IPS DF 4.7 (cell line): ENCODE measurements around the gene PTPN6.

Experiments used
- DNase-seq: peaks from one replicate; pipeline ENCODE4 v3.0.0-alpha.2; 2013; ENCODE audit warnings: low spot score; ENCODE audit errors: extremely low read depth

PTPN6 gene

DNA sequence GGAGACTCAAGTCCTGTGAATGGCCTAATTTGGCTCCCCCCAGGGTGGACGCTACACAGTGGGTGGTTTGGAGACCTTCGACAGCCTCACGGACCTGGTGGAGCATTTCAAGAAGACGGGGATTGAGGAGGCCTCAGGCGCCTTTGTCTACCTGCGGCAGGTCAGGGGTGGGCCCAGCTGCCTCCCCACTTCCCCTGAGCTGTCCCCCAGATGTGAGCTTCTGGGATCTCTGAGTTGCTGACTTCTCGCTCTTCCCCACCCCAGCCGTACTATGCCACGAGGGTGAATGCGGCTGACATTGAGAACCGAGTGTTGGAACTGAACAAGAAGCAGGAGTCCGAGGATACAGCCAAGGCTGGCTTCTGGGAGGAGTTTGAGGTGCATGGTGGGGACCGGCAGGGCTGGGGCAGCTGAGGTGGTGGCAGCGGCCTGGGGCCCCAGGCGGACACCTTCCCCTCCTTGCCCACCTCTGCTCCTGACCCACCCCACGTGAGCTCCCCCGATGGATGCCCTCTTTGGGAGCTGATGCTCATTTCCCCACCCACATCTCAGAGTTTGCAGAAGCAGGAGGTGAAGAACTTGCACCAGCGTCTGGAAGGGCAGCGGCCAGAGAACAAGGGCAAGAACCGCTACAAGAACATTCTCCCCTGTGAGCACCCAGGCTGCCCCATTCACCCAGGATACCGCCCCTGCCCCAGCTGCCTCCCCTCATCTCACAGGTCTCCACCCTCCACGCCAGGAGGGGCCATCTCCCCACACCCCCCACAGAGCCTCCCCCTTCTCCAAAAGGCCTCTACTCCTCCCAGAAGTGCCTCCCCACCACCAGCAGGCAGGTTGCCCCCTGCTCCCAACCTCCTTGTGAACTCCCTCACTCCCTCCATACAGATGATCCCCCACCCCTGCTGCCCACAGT lies 4.2 kb downstream of the PTPN6 start:
- DNase-seq: no peak

DNA sequence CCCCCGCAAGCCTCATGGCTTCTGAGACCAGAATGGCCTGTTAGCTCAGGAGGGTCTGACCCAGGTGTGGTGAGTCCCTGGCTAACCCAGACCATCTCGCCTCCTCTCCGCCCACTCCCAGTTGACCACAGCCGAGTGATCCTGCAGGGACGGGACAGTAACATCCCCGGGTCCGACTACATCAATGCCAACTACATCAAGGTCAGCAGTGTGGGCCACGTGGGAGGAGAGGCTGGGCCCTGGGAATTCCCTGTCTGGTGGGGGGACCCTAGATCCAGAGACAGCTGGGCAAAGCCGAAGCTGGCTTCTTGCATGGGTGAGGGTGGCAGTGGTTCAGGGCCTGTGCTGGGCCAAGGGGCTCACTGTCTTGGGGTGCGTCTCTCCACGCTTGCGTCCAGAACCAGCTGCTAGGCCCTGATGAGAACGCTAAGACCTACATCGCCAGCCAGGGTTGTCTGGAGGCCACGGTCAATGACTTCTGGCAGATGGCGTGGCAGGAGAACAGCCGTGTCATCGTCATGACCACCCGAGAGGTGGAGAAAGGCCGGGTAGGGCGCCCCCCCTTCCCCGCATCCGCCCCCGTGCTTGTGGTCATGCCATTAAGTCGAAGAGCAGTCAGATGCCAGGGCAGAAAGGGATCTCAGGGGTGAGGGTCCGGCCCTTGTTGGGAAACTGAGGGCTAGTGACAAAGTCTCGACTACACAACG lies 5.0 kb downstream of the PTPN6 start:
- DNase-seq: no peak

DNA sequence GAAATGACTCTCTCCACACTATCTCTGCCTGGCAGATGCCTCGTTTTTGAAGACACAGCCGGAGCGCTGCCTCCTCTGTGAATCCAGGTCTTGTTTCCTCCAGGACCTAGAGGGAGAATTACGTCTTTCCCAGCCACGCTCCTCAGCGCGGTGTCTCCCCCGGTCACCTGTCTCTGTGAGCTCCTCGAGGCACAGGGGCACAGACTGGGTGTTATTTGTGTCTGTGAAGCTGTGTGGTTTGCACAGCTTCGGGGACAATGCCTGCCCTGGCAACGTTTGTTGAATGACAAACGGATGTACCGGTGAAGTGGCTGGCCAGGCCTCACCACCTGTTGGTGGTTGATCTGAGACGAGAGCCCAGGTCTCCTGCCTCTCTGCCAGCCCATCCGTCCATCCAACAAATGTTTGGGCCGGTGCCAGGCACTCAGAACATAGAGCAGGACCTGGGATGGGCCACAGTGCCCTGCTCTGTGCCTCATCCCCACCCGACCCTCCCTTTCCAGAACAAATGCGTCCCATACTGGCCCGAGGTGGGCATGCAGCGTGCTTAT lies 6.1 kb downstream of the PTPN6 start:
- DNase-seq: no peak

DNA sequence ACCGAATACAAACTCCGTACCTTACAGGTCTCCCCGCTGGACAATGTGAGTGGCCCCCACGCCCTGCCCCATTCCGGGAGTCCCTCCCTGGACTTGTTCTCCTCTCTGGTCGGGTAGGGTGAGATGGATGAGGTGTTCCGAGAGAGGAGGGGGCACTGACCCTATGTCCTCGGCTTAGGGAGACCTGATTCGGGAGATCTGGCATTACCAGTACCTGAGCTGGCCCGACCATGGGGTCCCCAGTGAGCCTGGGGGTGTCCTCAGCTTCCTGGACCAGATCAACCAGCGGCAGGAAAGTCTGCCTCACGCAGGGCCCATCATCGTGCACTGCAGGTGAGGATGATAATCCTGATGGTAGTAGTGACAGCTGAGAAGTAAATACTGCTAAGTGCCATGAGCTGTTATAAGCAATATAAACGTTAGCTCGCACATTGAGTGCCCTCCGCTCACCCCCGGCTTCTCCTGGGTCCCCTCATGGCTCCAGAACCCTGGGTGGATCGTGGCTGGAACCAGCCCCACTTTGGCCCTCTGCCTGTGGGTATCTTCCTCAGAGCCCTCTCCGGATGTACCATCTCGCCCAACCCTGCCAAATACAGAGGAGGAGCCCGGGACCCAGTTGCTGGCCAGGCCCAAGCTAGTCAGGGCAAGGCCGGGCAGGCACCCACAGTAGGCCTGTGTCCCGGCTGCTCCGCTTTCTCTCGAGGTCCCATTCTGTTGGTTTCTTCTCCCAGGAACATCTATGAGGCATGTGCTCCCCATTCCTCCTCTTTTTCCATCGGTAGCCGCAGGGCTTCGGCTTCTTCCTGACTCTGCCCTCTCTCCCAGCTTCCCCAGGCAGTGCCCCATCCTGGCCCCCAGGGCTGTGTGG lies 6.8 kb downstream of the PTPN6 start:
- no peak for DNase-seq

DNA sequence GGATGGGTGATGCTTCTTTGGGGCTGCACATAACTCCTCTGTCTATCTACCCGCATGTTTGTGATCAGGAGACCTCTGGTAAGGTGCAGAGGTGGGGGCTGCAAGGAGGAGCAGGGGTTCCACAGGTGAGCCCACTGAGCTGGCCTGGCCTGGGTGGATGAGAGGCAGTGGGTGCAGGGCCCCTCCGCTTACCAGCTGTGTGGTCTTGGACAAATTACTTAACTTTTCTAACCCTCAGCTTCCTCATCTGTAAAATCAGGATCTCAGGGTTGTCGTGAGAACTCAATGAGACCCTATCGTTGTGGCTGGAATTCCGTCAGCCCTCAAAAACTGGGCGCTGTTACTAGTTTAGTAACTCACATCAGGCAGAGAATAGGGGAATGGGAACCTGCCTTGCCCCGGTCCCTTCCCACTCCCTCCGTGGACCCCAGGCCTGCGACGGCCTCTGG lies 7.5 kb downstream of the PTPN6 start:
- no peak for DNase-seq

GRCh38 chr12:6959058-6959804 lies 8.1 kb downstream of the PTPN6 start:
- no peak for DNase-seq

DNA sequence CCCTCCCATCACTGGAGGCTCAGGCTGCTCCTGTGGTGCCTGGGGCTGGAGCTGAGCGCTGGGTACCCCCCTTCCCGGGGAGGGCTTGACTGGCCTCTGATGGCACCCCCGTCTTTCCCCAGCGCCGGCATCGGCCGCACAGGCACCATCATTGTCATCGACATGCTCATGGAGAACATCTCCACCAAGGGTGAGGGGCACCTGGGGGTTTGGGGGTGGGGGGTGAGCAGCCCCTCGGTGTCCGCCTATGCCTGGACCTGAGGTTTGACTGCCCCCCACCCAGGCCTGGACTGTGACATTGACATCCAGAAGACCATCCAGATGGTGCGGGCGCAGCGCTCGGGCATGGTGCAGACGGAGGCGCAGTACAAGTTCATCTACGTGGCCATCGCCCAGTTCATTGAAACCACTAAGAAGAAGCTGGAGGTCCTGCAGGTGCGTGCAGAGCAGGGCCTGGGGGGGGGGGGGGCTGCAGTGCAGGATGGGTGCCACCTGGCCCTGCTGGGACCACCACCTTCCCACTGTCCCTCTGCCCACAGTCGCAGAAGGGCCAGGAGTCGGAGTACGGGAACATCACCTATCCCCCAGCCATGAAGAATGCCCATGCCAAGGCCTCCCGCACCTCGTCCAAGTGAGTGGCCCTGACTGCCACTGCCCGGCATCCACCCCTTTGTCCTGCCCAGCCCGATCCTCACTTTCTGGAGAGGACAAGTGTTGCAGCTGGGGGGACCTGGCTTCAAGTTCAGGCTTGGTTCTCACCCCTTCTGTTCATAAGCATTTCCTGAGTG lies 8.8 kb downstream of the PTPN6 start:
- no peak for DNase-seq

DNA sequence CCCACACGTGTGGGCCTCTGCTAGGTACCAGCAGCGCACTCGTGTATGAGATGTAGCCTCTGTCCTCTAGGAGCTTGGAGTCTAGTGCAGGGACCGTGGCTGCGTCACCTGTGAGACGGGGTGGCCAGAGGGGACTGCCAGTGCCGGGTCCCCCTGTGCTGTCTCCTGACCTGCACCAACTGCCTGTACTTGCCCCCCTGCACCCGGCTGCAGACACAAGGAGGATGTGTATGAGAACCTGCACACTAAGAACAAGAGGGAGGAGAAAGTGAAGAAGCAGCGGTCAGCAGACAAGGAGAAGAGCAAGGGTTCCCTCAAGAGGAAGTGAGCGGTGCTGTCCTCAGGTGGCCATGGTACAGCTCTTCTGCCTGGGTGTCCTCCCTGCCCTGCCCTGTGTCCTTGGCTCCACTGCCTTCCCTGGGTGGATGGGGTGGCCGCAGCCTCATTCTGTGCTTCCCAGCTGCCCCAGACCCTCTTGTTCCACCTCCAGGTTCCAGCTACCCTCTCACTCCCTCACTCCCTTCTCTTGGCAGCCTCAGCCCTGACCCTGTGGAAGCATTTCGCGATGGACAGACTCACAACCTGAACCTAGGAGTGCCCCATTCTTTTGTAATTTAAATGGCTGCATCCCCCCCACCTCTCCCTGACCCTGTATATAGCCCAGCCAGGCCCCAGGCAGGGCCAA lies 9.6 kb downstream of the PTPN6 start:
- DNase-seq: no peak

DNA sequence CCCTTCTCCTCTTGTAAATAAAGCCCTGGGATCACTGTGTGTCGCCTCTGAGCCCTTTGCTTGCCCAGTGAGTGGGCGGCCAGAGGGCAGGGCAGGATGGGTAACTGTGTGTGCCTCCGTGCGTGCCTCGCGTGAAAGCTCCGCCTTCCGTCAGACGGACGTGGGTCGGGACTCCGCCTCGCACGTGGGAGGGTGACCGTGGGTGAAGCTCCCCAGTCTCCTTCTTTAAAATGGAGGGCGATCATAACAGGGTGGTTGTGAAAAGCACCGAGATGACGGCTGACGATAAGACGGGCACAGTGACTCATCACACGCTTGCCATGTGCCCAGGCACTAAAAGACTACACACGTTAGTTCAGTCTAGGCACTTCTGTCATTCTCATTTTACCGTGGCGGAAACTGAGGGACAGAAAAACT lies 10.1 kb downstream of the PTPN6 start:
- no peak for DNase-seq

DNA sequence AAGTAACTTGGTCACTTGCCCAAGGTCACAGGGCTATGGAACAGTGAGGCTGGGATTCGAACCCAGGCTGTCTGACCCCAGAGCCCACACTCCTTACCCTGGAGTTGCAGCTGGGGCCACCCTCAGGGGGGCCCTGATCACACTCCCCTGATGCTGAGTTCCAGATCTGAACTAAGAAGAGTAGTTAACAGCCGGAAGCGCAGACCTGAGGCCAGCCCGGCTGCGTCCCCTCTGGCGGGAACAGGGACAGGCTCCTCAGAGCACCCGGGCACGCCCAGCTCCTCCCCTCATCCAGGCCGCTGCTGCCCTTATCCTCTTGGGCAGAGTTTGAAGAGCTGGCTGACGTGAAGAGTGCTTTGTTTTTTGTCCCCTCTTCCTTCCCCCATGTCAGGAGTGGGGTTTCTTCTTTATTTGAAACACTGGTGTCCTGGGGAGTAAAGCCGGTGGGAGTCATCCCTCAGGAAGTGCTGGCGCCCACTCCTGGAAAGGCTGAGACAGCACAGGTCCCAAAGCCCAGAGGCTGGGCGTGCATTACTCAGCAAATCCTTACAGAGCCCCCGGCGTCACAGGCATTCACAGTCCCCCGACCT lies 10.6 kb downstream of the PTPN6 start:
- DNase-seq: peak; percentile 58

GRCh38 chr12:6962285-6963015 lies 11.3 kb downstream of the PTPN6 start:
- no peak for DNase-seq

- DNase-seq: no peak
These were observed 12.0 kb downstream of the PTPN6 start for GRCh38 chr12:6963016-6963731.

DNA sequence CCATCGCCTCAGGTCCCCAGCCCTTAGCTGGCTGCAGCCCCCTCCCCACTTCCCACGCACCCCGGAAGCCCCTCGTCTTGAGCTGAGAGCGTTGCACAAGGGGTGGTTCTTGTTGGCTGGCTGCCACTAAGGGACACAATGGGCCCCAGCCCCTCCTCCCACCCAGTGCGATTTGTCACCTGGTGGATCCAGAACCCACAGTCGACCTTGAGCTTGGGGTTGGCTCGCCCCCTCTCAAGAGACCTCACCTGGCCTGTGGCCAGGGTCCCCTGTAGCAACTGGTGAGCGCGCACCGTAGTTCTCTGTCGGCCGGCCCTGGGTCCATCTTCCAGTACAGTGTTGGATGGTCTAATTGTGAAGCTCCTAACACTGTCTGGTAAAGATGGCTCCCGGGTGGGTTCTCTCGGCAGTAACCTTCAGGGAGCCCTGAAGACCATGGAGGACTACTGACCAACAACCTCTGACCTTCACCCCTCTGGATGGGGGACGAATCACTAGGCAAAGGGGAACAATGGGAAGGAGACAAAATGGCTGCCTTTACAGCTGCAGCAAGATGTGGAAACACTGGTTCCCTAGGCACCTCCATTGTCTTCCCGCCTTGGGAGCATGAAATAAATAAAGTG lies 12.7 kb downstream of the PTPN6 start:
- no peak for DNase-seq

- no peak for DNase-seq
These were observed 13.5 kb downstream of the PTPN6 start for GRCh38 chr12:6964605-6965025.

GRCh38 chr12:6965026-6965661 lies 14.0 kb downstream of the PTPN6 start:
- no peak for DNase-seq

- no peak for DNase-seq
These were observed 14.6 kb downstream of the PTPN6 start for GRCh38 chr12:6965714-6966113.

DNA sequence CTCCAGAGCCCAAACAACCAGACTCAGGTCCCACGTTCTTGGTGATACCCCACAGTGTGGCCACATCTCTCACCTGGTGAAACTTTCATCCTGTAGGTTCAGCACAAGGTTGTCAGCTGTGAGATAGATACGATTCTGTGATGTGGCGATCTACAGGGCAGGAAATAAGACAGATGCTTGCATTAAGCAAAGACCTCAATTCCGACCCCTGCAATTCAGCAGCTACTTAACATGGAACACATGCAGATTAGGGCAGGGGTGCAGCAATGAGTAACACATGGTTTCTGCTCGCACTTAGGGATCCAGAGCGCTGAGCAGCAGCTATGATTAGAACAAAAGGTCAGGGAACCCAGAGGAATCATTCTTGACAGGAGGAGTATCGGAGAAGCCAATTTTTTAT lies 15.2 kb downstream of the PTPN6 start:
- DNase-seq: no peak
